BJ (cell line): ENCODE data around the gene TNPO3. TPM values are rescaled to one million over a fixed set of nuclear protein-coding genes. Genes with fewer than 3 reads are reported as not detected.

Experiments
- CTCF ChIA-PET: fragments of 350-600 bp; formaldehyde crosslinking; extraction: SDS; loops from one replicate; lab custom pipeline; 2021; ENCODE audit warnings: antibody characterized with exemption, inconsistent platforms; lab: Yijun Ruan, JAX
- POLR2A ChIA-PET: fragments of 300-600 bp; sonication (Branson Sonifier 250); formaldehyde crosslinking; extraction: SDS; loops from one replicate; lab custom pipeline; 2021; ENCODE audit warnings: antibody characterized with exemption; lab: Charles Lee
- DNase-seq: peaks from one replicate; pipeline ENCODE4 v3.0.0-alpha.2; 2011; ENCODE audit warnings: low read depth
- H3K27me3 ChIP-seq: 2 replicates; pipeline ENCODE4 v1.6.0; 2011; ENCODE audit warnings: low read length; ENCODE audit not compliant: control insufficient read depth, insufficient read depth
- H3K36me3 ChIP-seq: 2 replicates; pipeline ENCODE4 v1.5.1; 2011; ENCODE audit warnings: low read length; ENCODE audit not compliant: control insufficient read depth, insufficient read depth
- H3K4me3 ChIP-seq: 2 replicates; pipeline ENCODE4 v1.5.1; 2011; ENCODE audit warnings: low read depth, mild to moderate bottlenecking, control low read depth, low read length
- polyA plus RNA-seq: library from polyadenylated mRNA; depleted of rRNA; stranded (reverse); fragments of >200 nt; gene quantifications from 2 replicates; pipeline ENCODE4 v1.2.3, GENCODE V29; 2011
- TF ChIP-seq, protein P1 (sequence below): IDR thresholded peaks from 2 replicates; pipeline ENCODE4 v1.5.1; 2011; ENCODE audit warnings: low read depth, mild to moderate bottlenecking, control low read depth, inconsistent platforms, low read length, moderate library complexity; ENCODE audit not compliant: insufficient read depth

TNPO3 gene
- polyA plus RNA-seq, 1 experiment, result 36.2 TPM

DNA sequence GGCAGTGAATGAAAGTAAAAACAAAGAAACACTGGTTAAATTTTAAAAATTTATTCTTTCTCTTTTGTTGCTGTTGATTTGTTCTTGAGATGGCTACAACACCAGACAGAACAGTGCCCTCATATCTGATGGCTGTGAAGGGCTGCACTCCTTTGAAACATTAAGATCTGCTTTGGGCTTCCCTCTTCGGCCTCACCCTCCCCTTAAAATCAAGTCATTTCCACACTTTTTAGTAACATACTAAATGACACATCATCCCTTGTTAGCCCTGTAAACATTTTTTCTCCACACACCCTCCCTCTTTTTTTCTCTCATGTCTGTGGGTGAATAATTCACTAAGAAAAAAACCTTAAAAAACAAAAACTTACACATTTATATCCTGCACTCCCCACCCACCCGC, 100.8 kb downstream of the TNPO3 start:
- POLR2A ChIA-PET, result no interaction called here
- CTCF ChIA-PET, result interaction anchor here (2.4 kb wide), 1 partner anchor 138 kb away, joined by 7 read pairs; no protein-coding TSS in a partner anchor
- peaks cover 9% of the 10 kb centered on the region for H3K36me3 ChIP-seq
- TF ChIP-seq, protein P1, sequence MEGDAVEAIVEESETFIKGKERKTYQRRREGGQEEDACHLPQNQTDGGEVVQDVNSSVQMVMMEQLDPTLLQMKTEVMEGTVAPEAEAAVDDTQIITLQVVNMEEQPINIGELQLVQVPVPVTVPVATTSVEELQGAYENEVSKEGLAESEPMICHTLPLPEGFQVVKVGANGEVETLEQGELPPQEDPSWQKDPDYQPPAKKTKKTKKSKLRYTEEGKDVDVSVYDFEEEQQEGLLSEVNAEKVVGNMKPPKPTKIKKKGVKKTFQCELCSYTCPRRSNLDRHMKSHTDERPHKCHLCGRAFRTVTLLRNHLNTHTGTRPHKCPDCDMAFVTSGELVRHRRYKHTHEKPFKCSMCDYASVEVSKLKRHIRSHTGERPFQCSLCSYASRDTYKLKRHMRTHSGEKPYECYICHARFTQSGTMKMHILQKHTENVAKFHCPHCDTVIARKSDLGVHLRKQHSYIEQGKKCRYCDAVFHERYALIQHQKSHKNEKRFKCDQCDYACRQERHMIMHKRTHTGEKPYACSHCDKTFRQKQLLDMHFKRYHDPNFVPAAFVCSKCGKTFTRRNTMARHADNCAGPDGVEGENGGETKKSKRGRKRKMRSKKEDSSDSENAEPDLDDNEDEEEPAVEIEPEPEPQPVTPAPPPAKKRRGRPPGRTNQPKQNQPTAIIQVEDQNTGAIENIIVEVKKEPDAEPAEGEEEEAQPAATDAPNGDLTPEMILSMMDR, result no peak
- H3K4me3 ChIP-seq, result no peak overlapping the region
- DNase-seq, result no peak
- no peaks in the 10 kb centered on the region for H3K27me3 ChIP-seq

GRCh38 chr7:128951296-128951695, 103.6 kb downstream of the TNPO3 start:
- no peak for DNase-seq
- TF ChIP-seq, protein P1, result no peak
- no peaks in the 10 kb centered on the region for H3K27me3 ChIP-seq
- ChIA-PET CTCF (interaction anchor here (1.5 to 1.9 kb wide), 2 partner anchors 9 to 140 kb away, joined by 3 to 6 read pairs; no protein-coding TSS in a partner anchor), POLR2A (no interaction called here)
- no peak overlapping the region for H3K4me3 ChIP-seq
- 0 out of 2 replicates have a peak, but pooled peaks cover 2% of the 10 kb centered on the region for H3K36me3 ChIP-seq

GRCh38 chr7:128948976-128949760, 105.7 kb downstream of the TNPO3 start:
- TF ChIP-seq, protein P1, result no peak
- H3K27me3 ChIP-seq, result no peaks in the 10 kb centered on the region
- no peak overlapping the region for H3K4me3 ChIP-seq
- no peak for DNase-seq
- POLR2A ChIA-PET, result no interaction called here
- CTCF ChIA-PET, result interaction anchor here (1.4 kb wide), 1 partner anchor 70 kb away, joined by 3 read pairs; no protein-coding TSS in a partner anchor
- H3K36me3 ChIP-seq, result no peaks in the 10 kb centered on the region

- ChIA-PET CTCF (interaction anchor here (0.6 to 1.2 kb wide), 2 partner anchors 143 to 158 kb away, joined by 3 to 4 read pairs; no protein-coding TSS in a partner anchor), POLR2A (no interaction called here)
- H3K36me3 ChIP-seq, result no peaks in the 10 kb centered on the region
- H3K27me3 ChIP-seq, result no peaks in the 10 kb centered on the region
- no peak for DNase-seq
- TF ChIP-seq, protein P1, result no peak
- H3K4me3 ChIP-seq, result no peak overlapping the region
These were observed 106.5 kb downstream of the TNPO3 start for GRCh38 chr7:128948312-128948973.

GRCh38 chr7:128947854-128948253, 107.1 kb downstream of the TNPO3 start:
- TF ChIP-seq, protein P1, result no peak
- POLR2A ChIA-PET, result no interaction called here
- no peaks in the 10 kb centered on the region for H3K36me3 ChIP-seq
- H3K4me3 ChIP-seq, result no peak overlapping the region
- no peak for DNase-seq
- no peaks in the 10 kb centered on the region for H3K27me3 ChIP-seq
- CTCF ChIA-PET, result interaction anchor here (0.6 to 1.2 kb wide), 2 partner anchors 144 to 158 kb away, joined by 3 to 4 read pairs; no protein-coding TSS in a partner anchor
